HG02610 (cell line): ENCODE results near the gene GPR183.

ENCODE experiments used
- ATAC-seq: cut with Tn5 transposase; IDR thresholded peaks from one replicate; pipeline ENCODE4 v1.9.1; 2021; ENCODE audit warnings: mild to moderate bottlenecking, moderate library complexity; ENCODE audit not compliant: unreplicated experiment

GPR183 gene

DNA sequence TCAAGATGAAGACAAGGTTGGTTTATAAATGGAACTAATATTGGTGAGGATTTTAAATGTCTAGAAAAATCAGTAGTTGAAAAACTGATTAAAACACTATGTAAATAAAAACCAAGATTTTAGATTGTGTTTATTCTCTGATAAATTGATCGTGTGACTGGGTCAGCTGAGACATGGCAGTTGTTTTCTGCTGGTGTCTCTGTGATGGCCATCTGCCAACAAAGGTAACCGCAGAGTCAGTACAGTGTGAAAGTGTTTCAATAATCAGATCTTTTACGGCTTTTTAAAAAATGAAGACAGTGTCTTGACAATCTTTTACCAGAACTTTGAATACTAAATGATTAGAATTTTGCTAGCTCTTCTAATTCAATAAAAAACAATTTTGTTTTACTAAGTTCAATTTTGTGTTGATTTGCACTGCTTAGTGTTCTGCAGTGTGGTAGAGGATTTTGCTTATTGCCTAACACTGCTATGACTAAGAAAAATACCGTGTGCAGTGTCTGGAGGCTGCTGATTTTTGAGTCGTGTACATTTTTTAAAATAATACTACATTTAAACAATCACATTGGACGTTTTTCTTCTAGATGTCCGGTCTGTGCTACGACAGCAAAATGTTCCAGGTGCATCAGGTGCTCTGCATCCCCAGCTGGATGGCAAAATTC, 32.7 kb upstream of the GPR183 start:
- peak; percentile 36 for ATAC-seq

GRCh38 chr13:99339230-99339721, 32.1 kb upstream of the GPR183 start:
- no peak for ATAC-seq

GRCh38 chr13:99335603-99336002, 28.4 kb upstream of the GPR183 start:
- peak; percentile 78 for ATAC-seq

GRCh38 chr13:99335087-99335486, 27.9 kb upstream of the GPR183 start:
- no peak for ATAC-seq

GRCh38 chr13:99334221-99334620, 27.0 kb upstream of the GPR183 start:
- ATAC-seq, result no peak

GRCh38 chr13:99332456-99332855, 25.3 kb upstream of the GPR183 start:
- ATAC-seq, result peak; percentile 6

DNA sequence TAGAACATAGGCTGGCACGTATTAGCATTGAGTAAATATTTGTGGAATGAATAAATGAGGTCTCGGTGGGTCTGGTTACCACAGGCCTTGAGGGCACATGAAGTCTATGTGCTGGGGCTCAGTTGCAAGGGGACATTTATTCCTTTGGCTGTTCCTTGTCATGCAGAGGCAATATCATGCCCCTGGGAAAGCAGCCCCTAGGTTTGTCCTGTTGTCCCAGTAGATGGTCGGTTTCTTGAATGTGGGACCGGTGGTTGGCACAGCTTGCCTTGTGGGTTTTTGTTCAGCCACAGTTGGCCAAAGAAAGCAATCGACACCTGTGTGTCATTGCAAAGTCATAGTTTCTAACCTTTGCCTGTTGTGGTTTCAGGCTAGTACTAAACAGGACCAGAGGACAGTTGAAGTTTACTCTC, 24.7 kb upstream of the GPR183 start:
- peak; percentile 80 for ATAC-seq

GRCh38 chr13:99330942-99331341, 23.7 kb upstream of the GPR183 start:
- ATAC-seq, result no peak

DNA sequence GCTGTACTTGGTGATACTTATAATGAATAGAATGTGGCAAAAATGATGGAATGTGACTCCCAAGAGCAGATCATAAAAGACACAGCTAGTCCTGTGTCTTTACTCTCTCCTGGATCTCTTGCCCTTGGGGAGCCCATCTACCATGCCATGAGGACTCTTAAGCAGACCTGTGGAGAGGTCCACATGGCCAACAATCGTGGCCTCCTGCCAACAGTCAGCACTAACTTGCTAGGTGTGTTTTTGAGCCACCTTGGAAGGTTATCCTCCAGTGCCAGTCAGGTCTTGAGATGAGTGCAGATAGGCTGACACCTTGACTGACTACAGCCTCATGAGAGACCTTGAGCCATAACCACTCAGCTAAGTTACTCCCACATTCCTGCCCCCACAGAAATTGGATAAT, 22.3 kb upstream of the GPR183 start:
- ATAC-seq, result no peak

DNA sequence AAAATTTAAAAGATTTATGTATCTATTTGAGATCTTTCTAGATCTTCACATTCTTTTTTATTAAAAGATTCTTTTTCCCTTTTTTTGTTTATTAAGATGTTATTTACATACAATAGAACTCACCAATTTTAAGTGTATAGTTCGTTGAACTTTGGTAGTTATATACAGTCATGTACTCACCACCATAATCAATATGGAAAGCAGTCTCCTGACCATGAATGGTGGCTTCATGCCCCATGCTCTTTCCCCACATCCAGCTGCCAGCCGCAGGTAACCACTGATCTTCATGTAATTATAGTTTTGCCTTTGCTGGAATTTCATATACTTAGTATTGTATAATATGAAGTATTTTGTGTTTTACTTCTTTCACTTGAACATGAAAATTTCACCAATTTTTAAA, 20.6 kb upstream of the GPR183 start:
- no peak for ATAC-seq

DNA sequence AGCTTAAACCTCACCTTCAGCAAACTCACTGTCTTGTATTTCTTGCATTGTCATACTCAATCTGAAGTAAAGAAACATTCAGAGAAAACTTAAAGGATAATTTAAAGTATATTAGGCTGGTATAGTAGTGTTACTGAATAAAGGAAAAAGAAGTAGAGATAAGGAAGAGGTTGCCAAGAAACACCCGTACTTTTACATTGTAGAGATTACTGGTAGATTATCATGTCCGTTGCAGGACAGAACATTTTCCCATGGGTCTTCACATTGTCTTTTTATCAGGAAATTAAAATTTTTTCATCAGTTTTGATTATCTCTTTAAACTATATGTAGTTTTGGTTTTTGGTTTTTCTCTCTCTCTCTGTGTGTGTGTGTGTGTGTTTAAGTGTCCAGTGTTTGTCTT, 19.9 kb upstream of the GPR183 start:
- no peak for ATAC-seq

GRCh38 chr13:99326012-99326411, 18.8 kb upstream of the GPR183 start:
- ATAC-seq, result no peak

- no peak for ATAC-seq
Measured at GRCh38 chr13:99323488-99323887, 16.3 kb upstream of the GPR183 start.

GRCh38 chr13:99322297-99323103, 15.3 kb upstream of the GPR183 start:
- ATAC-seq, result peak; percentile 92

DNA sequence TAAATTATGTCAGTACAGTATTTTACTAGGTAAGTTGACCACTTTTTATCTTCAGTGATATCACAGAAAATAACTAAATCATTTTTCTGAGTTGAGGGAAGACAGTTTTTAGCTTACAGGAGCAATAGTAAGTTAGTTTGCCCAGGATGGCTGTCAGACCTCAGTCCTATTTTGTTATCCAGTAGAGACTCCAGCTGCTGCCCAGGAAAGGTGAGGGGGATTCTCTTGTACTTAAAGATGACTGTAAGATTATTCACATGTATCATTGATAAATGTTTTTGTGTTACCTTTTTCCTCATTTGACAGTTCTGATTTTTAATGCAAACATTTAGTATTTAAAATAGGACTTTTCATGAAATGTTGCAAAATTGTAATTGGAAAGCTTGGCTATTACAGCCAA, 14.5 kb upstream of the GPR183 start:
- no peak for ATAC-seq

GRCh38 chr13:99320693-99321481, 13.7 kb upstream of the GPR183 start:
- no peak for ATAC-seq

DNA sequence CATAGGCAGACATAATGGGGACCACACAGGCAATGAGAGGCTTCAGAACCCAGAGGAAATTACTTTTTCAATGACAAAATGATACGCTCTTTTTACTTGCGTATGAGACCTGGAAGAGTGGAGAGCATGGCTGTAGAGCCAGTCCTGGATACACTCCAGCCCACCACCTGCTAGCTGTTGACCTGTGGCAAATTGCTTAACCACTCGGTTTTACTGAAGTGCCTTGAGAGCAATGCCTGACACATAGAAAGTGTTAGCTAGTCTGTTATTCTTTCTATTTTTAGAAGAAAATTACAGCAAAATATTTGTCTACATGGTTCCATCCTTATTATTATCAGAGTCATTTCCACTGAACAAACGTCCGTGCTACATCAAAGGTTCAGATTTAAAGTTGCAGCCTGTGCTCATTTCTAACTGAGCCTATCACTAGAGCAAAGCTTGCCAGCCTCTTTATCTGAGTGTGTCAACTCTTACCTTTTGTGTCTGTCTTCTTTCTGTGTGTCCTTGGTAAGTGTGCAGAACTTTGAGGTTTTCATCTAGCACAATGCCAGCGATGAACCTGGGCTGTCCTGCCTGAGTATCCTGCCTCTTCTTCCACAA, 9.6 kb upstream of the GPR183 start:
- ATAC-seq, result no peak

GRCh38 chr13:99316224-99316623, 9.0 kb upstream of the GPR183 start:
- ATAC-seq, result no peak

GRCh38 chr13:99315186-99315585, 8.0 kb upstream of the GPR183 start:
- ATAC-seq, result no peak

GRCh38 chr13:99314640-99315176, 7.5 kb upstream of the GPR183 start:
- ATAC-seq, result no peak

DNA sequence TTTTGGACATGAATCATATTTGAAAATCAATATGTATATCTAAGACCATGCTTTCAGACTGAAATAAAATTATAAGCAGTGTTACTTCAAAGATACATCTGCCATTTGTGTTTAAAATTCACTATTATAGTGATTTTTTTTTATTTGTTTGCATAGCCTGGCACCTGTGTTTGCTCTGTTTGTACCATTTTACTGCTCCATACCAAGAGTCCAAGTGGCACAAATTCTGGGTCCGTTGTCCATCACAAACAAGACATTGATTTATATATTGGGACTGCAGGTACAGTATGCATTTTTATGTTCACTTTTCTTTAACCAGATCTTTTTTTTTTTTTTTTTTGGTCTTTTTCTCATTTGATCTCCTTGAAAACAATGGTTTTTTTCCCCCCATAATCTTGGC, 6.7 kb upstream of the GPR183 start:
- ATAC-seq, result no peak
